PC-3 (cell line): ENCODE measurements around the gene STX8.

Experiments
- EZH2 ChIP-seq: fragments of 300-600 bp; sonication (generic); IDR thresholded peaks from one replicate; pipeline ENCODE4 v1.6.1; 2017; ENCODE audit warnings: antibody characterized with exemption, mild to moderate bottlenecking, low read length; ENCODE audit not compliant: unreplicated experiment
- EZH2phosphoT487 ChIP-seq: fragments of 300-600 bp; sonication (generic); IDR thresholded peaks from 2 replicates; pipeline ENCODE4 v1.6.1; 2018; ENCODE audit warnings: mild to moderate bottlenecking, antibody characterized with exemption, low read length, borderline replicate concordance
- TF ChIP-seq, protein P1 (sequence below): fragments of 300-600 bp; sonication (generic); conservative IDR thresholded peaks from 2 replicates; pipeline ENCODE4 v1.5.1; 2017; ENCODE audit warnings: antibody characterized with exemption, low read depth, mild to moderate bottlenecking, low read length

DNA sequence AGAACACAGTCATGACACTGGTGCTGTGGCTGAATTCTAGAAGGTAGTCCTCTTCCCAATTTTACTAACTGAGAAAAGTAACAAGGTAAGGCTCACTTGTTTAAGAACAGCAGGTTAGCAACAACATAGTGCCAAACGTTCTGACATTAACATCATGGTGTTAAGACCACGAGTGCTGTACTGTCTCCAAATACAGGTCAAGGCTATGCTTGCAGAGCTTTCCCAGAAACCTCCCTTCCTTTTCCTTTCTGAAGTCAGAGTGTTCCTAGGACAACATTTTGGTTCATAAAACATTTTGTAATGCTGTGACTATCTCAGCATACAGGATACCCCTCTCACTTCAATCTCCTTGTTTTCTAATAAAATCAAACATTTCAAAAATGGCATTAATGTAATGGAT, 144.0 kb downstream of the STX8 start:
- TF ChIP-seq EZH2phosphoT487 (no peak), EZH2 (no peak)
- TF ChIP-seq, protein P1, sequence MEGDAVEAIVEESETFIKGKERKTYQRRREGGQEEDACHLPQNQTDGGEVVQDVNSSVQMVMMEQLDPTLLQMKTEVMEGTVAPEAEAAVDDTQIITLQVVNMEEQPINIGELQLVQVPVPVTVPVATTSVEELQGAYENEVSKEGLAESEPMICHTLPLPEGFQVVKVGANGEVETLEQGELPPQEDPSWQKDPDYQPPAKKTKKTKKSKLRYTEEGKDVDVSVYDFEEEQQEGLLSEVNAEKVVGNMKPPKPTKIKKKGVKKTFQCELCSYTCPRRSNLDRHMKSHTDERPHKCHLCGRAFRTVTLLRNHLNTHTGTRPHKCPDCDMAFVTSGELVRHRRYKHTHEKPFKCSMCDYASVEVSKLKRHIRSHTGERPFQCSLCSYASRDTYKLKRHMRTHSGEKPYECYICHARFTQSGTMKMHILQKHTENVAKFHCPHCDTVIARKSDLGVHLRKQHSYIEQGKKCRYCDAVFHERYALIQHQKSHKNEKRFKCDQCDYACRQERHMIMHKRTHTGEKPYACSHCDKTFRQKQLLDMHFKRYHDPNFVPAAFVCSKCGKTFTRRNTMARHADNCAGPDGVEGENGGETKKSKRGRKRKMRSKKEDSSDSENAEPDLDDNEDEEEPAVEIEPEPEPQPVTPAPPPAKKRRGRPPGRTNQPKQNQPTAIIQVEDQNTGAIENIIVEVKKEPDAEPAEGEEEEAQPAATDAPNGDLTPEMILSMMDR, result no peak
